Testis (tissue), 3 donors: ENCODE data around the gene STK24. TPM values are rescaled to one million over a fixed set of nuclear protein-coding genes. Genes with fewer than 3 reads are reported as not detected.

Experiments
- DNase-seq: peaks from one replicate; pipeline ENCODE4 v3.0.0-alpha.2; 2019
- H3K27ac ChIP-seq, 2 donors: fragments of 200-600 bp; sonication (generic); one replicate each; pipeline ENCODE4 v1.5.1; 2019
- H3K27me3 ChIP-seq: fragments of 200-600 bp; sonication (generic); one replicate; pipeline ENCODE4 v1.5.1; 2019
- H3K36me3 ChIP-seq: fragments of 200-600 bp; sonication (generic); one replicate; pipeline ENCODE4 v1.5.1; 2017; ENCODE audit warnings: low read depth; ENCODE audit errors: missing control alignments
- H3K4me1 ChIP-seq: fragments of 200-600 bp; sonication (generic); one replicate; pipeline ENCODE4 v1.5.1; 2019
- H3K4me3 ChIP-seq, 2 donors: fragments of 200-600 bp; sonication (generic); one replicate each; pipeline ENCODE4 v1.5.1; 2017 to 2019
- H3K9me3 ChIP-seq: fragments of 200-600 bp; sonication (generic); one replicate; pipeline ENCODE4 v1.5.1; 2017
- CTCF ChIP-seq, 3 experiments: fragments of 450-650 bp in 2 of 3; fragments of 200-600 bp in 1 of 3; sonication (generic) in 1 of 3; IDR thresholded peaks; one replicate each; pipeline ENCODE4 v1.5.1; 2016 to 2019; ENCODE audit warnings: antibody characterized with exemption in 3 of 3, mild to moderate bottlenecking in 2 of 3, moderate library complexity in 1 of 3
- POLR2A ChIP-seq: fragments of 450-650 bp; IDR thresholded peaks from one replicate; pipeline ENCODE4 v1.6.1; 2017; ENCODE audit warnings: antibody characterized with exemption, mild to moderate bottlenecking, moderate library complexity
- WGBS, 2 donors: methylation state at CpG; one replicate each; pipeline ENCODE4 v1.1.5; 2018; 5-methylcytosine and 5-hydroxymethylcytosine counted together
- intact Hi-C: fragments of 100-400 bp; cut with DNase I; formaldehyde crosslinking; loops from one replicate; pipeline ENCODE4 v1.15.1; 2023; ENCODE audit warnings: low total_unique reads
- polyA plus RNA-seq: library from polyadenylated mRNA; stranded (reverse); fragments of 350-450 nt; fragmentation: Illumina TruSeq; extraction: RNeasy Lipid Tissue Mini Kit (QIAGEN cat#74804); gene quantifications from one replicate; pipeline ENCODE4 v1.2.3, GENCODE V29; 2014; ENCODE audit warnings: low read depth, low replicate concordance; ENCODE audit not compliant: insufficient read depth
- total RNA-seq, 2 donors: library from RNA; depleted of rRNA; stranded (reverse); fragments of >200 nt; gene quantifications; one replicate each; pipeline ENCODE4 v1.2.3, GENCODE V29; 2016

STK24 gene
- total and polyA plus RNA-seq, 3 donors from 2014 or later = 97.4 to 172 (median 151) TPM

GRCh38 chr13:98476106-98476505, 100.8 kb downstream of the STK24 start:
- no peak overlapping the region for H3K4me3 ChIP-seq
- 59 to 67% methylated on average over 5 of the region's 5 CpGs for WGBS, 2 donors
- no peaks in the 10 kb centered on the region for H3K9me3 ChIP-seq
- DNase-seq = no peak
- intact Hi-C loops = loop anchor here (10.0 kb wide), 1 partner anchor 99 kb away; the partner anchor contains the start of gene STK24
- H3K4me1 ChIP-seq = peaks cover 26% of the 10 kb centered on the region
- H3K36me3 ChIP-seq = no peaks in the 10 kb centered on the region
- H3K27ac ChIP-seq = no peak overlapping the region
- TF ChIP-seq CTCF (IDR thresholded peaks at IDR 0.05) (no peak), POLR2A (no peak)
- H3K27me3 ChIP-seq = no peaks in the 10 kb centered on the region

GRCh38 chr13:98475522-98475921, 101.4 kb downstream of the STK24 start:
- TF ChIP-seq POLR2A (no peak), CTCF (IDR thresholded peaks at IDR 0.05) (no peak)
- Histone ChIP-seq H3K36me3 (no peaks in the 10 kb centered on the region), H3K4me1 (peaks cover 26% of the 10 kb centered on the region), H3K9me3 (no peaks in the 10 kb centered on the region), H3K27ac (no peak overlapping the region), H3K4me3 (no peak overlapping the region), H3K27me3 (no peaks in the 10 kb centered on the region)
- WGBS, 2 donors = 77 to 86% methylated on average over 13 of the region's 13 CpGs
- DNase-seq = no peak
- intact Hi-C loops = loop anchor here (10.0 kb wide), 1 partner anchor 99 kb away; the partner anchor contains the start of gene STK24

- WGBS, 2 donors = 93 to 94% methylated on average over 23 to 24 of the region's 24 CpGs
- no peaks in the 10 kb centered on the region for H3K36me3 ChIP-seq
- H3K4me3 ChIP-seq = no peak overlapping the region
- no peaks in the 10 kb centered on the region for H3K27me3 ChIP-seq
- intact Hi-C loops = loop anchor here (10.0 kb wide), 1 partner anchor 100 kb away; the partner anchor contains the start of gene STK24
- TF ChIP-seq CTCF (IDR thresholded peaks at IDR 0.05) (no peak), POLR2A (no peak)
- no peak for DNase-seq
- peaks cover 26% of the 10 kb centered on the region for H3K4me1 ChIP-seq
- no peaks in the 10 kb centered on the region for H3K9me3 ChIP-seq
- no peak overlapping the region for H3K27ac ChIP-seq
Observed at GRCh38 chr13:98474761-98475160, 102.1 kb downstream of the STK24 start.

GRCh38 chr13:98474292-98474691, 102.6 kb downstream of the STK24 start:
- intact Hi-C loops = loop anchor here (10.0 kb wide), 1 partner anchor 101 kb away; the partner anchor contains the start of gene STK24
- DNase-seq = no peak
- peaks cover 26% of the 10 kb centered on the region for H3K4me1 ChIP-seq
- H3K36me3 ChIP-seq = no peaks in the 10 kb centered on the region
- no peaks in the 10 kb centered on the region for H3K9me3 ChIP-seq
- no peak for TF ChIP-seq POLR2A
- TF ChIP-seq CTCF (IDR thresholded peaks at IDR 0.05) = no peak
- no peak overlapping the region for H3K27ac ChIP-seq
- H3K27me3 ChIP-seq = no peaks in the 10 kb centered on the region
- no peak overlapping the region for H3K4me3 ChIP-seq
- 91 to 93% methylated on average over 6 to 10 of the region's 10 CpGs for WGBS, 2 donors

GRCh38 chr13:98473788-98474144, 103.1 kb downstream of the STK24 start:
- H3K9me3 ChIP-seq = no peaks in the 10 kb centered on the region
- intact Hi-C loops = loop anchor here (10.0 kb wide), 1 partner anchor 101 kb away; the partner anchor contains the start of gene STK24
- WGBS, 2 donors = 74 to 75% methylated on average over 7 of the region's 7 CpGs

More at GRCh38 chr13:98473788-98474144, 103.1 kb downstream of the STK24 start:
- no peak overlapping the region for H3K27ac ChIP-seq
- H3K36me3 ChIP-seq = no peaks in the 10 kb centered on the region
- TF ChIP-seq CTCF (IDR thresholded peaks at IDR 0.05) (no peak), POLR2A (no peak)
- no peaks in the 10 kb centered on the region for H3K27me3 ChIP-seq
- DNase-seq = no peak
- no peak overlapping the region for H3K4me3 ChIP-seq
- H3K4me1 ChIP-seq = peaks cover 26% of the 10 kb centered on the region
